Measurements from ENCODE around the gene NLE1. TPM values are rescaled to one million over a fixed set of nuclear protein-coding genes. Genes with fewer than 3 reads are reported as not detected.
"Not testable (repeated sequence)": the region's sequence is repeated elsewhere in the genome, so short reads cannot be mapped to it uniquely, and the experiment has no call there.

The NLE1 gene
- total RNA-seq, 1 donor from 2014 or later = 30.0 TPM

GRCh38 chr17:35127751-35128514 lies 14.2 kb downstream of the NLE1 start:
- peak; percentile 32 for DNase-seq

- DNase-seq = no peak
Measured at GRCh38 chr17:35121315-35121714, 20.8 kb downstream of the NLE1 start, which contains the start of gene FNDC8. TSS of gene FNDC8 (plus strand) at chr17:35121615. CDS start at chr17:35121694, 79 bp downstream.

DNA sequence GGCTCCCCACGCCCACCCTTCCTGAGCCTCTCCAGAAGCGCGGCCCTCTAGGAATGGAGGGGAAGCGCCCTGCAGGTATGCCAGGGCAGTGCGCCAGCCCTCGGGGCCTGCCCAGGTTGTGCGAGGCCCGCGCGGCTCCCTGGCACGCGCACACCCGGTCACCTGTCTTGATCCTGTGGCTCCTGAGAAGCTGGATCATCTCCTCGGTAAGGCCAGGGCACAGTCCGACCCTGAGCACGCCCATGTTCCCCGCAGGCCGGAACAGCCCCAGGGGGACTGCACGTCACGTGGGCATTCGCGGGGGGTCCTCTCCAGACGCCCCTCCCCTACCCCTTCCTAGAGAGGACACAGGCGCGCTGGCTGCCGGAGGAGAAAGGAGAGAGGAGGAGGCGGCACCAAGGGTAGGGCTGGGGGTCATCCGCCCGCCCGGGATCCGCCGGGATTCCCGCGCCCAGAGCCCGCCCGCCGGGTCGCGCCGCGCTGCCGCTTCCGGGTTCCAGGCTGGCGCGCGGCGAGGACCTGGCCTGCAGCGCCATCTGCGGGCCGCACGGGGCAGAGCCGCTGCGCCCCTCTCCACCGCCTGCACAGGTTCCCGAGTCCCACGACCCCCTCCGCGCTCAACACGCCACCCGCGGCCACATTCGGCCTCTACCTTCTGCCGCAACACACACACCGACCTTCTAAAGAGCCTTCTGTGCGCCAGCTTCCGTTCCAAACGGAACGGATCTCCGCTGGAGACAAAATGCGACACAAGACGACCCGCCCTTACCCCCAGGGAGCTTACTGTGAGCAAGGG lies 22.5 kb downstream of the NLE1 start, which contains the start of gene RAD51D:
Gene RAD51D (minus strand): TSS at position 491 of the 796 bp plus-strand sequence. CDS start 247 bp downstream, at position 244.
- peak; percentile 84 for DNase-seq

DNA sequence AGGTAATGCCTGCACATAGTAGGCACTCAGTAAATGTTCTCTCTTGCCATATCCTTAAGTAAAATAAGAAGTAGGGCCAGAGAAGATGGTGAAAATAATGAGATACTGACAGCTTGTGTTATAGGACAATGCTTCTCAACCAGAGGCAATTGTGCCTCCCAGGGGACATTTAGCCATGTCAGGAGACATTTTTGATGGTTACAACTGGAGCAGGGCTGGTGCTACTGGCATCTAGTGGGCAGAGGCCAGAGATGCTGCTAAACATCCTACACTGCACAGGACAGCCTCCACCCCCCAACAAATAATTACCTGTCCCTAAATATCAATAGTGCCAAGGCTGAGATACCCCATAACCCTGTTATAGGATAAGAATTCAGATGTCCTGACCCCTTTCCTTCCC lies 24.1 kb downstream of the NLE1 start:
- no peak for DNase-seq

DNA sequence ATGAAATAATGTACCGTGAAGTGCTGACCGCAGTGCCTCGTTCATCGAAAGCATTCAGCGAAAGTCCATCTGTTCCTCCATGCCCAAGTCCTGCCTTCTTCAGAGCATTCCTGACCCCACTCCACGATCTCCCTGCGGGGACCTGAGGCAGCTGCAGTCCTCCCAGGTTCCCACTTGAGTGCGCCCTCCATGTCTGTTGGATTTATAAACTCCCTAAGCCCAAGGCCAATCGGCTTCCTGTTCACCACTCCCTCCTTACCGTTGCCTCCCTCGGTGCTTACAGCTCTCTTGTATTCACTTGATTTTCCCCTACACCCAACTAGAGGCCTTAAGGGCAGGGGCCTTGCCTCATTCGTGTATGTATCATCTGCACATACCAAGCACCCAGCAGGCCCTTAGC lies 25.3 kb downstream of the NLE1 start:
- DNase-seq = no peak

DNA sequence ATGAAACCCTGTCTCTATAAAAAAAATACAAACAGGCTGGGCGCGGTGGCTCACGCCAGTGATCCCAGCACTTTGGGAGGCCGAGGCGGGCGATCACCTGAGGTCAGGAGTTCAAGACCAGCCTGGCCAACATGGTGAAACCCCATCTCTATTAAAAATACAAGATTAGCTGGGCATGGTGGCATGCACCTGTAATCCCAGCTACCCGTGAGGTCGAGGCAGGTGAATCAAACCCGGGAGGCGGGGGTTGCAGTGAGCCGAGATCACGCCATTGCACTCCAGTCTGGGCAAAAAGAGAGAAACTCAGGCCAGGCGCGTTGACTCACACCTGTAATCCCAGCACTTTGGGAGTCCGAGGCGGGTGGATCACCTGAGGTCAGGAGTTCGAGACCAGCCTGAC lies 31.3 kb downstream of the NLE1 start:
- DNase-seq = not testable (repeated sequence)

DNA sequence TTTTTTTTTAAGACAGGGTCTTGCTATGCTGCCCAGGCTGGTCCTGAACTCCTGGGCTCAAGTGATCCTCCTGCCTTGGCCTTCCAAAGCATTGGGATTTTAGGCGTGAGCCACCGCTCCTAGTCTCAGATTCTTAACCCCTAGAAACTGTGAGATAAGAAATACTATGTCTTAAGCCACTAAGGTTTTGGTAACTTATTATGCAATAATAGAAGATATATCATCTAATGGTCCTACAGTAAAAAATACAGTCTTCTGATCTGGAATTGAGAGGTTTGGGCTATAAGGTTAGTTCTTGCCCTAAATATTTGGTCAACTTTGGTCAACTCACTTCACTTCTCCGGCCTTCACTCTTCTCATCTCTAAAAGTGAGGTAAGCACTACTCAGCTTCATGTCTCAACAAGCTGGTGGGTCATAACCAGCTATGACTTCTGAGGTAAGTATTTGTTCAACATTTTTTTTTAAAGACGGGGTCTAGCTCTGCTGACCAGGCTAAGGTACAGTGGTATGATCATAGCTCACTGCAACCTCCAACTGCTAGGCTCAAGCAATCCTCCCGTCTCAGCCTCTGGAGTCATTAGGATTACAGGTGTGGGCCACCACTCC lies 37.2 kb downstream of the NLE1 start:
- no peak for DNase-seq

- DNase-seq = no peak
Measured at GRCh38 chr17:35103271-35103670, 38.8 kb downstream of the NLE1 start.

DNA sequence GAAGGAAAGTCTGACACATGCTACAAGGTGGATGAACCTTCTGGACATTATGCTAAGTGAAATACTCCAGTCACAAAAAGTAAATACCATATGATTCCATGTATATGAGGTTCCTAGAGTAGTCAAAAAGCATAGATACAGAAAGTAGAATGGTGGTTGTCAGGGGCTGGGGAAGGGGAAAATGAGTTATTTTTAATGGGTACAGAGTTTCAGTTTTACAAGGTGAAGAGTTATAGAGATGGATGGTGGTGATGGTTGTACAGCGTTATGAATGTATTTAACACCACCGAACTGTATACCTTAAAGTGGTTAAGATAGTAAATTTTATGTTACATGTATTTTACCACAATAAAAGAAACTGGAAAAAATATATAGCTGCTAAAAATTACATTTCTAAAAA lies 40.4 kb downstream of the NLE1 start:
- no peak for DNase-seq

GRCh38 chr17:35101036-35101435 lies 41.1 kb downstream of the NLE1 start:
- no peak for DNase-seq

DNA sequence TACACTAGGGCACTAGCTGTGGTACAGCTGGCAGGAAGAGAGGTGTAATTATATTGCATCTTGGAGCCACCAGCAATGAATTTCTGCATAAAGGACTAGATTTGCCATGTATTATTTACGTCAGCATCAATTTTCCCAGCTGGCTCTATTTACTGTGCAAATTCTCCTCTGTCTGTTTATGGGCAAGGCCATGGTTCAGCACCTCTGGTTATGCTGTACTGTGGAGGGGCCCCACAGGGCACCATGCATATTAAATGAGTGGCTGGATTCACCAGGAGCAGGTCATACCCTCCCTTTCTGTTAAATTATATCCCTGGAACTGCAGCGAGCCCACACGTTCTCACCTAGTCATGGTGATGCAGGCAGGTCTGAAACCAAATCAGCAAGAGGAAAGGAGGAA lies 42.2 kb downstream of the NLE1 start:
- DNase-seq = no peak

DNA sequence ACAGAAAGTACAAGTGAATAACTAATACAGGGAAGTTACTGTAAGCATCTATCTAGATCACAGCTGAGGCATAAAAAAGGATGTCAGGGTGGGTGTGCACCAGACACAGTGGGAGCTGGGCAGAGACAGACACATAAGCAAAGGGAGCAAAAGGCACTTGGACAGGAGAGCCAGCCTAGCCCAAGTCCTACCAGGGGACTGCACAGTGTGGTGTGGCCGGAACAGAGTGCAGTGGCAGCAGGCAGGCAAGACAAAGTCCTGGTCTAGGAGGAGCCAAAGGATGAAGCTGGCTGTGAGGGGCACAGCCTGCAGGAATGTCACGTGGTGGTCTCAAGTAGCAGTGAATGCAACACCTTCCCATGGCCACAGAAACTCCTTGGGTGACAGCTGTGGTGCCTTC lies 44.3 kb downstream of the NLE1 start:
- DNase-seq = no peak

GRCh38 chr17:35095741-35096140 lies 46.4 kb downstream of the NLE1 start:
- DNase-seq = no peak

- DNase-seq = no peak
Measured at GRCh38 chr17:35094902-35095301, 47.2 kb downstream of the NLE1 start.

DNA sequence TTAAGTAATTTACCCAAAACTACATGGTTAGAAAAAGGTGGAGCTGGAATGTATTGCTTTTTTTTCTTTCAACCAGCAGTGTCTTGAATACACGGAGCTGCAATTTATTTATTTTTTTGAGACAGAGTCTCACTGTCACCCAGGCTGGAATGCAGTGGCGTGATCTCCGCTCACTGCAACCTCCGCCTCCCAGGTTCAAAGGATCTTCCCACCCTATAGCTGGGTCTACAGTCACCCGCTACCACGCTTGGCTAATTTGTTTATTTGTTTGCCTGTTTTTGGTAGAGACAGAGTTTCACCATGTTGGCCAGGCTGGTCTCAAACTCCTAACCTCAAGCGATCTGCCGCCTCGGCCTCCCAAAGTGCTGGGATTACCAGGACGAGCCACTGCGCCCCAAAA lies 51.4 kb downstream of the NLE1 start:
- DNase-seq = not testable (repeated sequence)

DNA sequence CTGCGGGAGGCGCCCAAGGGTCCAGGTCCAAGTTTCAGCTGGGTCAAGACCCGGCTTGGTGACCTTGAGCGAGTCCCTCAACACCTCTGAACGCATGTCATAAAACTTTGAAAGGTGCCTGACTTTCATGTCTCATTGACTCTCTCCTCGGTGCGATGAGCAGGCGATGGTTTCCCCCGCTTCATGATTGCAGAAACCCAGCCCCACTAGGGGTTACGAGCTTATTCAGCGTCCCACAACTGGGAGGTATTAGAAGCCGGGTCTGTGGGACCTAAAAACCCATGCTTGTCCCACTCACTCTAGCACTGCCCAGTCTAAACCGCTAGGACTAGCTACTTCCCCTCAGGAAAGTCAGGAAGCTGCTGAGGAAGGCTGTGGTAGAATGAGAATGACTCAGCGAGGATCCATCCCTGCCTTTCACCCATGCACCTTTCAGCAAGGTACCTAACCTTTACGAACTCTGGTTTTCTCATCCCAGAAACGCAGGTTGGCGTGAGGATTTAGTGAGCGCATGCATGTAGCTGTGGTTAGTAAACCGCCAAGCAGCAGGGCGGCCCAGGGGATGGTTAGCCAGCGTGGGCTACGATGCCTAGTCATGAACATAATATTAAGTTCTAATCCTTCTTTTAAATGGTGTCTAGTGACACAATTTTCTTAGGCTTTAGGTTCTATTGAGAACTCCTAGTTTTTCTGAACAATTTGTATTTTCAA lies 52.4 kb downstream of the NLE1 start:
- DNase-seq = peak; percentile 12

- peak; percentile 94 for DNase-seq
Measured at GRCh38 chr17:35088881-35089585, 53.1 kb downstream of the NLE1 start.

DNA sequence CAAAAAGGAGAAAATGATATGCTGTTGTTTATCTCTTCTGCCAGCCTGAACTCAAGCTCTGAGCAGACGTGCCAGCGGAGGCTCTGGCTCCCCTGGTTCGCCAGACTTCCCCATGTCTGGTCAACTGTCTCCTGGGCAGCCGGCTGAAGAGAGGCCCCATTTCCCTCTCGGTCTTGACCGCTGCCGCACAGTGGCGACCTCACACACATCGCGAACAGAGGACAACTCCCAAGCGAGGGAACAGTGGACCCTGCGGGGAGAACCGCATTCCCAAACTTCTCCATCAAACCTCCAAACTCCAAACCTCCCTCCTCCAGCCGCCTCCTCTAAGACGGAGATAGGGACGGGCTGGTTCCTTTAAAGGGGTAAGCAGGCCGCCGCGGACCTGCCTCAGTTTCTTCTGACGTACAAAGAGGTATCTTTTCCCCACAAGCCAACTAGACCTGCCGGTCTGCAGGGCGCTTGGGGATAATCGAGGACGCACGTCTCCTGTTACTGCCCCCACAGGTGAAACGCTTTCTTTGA lies 53.7 kb downstream of the NLE1 start:
- peak; percentile 56 for DNase-seq

DNA sequence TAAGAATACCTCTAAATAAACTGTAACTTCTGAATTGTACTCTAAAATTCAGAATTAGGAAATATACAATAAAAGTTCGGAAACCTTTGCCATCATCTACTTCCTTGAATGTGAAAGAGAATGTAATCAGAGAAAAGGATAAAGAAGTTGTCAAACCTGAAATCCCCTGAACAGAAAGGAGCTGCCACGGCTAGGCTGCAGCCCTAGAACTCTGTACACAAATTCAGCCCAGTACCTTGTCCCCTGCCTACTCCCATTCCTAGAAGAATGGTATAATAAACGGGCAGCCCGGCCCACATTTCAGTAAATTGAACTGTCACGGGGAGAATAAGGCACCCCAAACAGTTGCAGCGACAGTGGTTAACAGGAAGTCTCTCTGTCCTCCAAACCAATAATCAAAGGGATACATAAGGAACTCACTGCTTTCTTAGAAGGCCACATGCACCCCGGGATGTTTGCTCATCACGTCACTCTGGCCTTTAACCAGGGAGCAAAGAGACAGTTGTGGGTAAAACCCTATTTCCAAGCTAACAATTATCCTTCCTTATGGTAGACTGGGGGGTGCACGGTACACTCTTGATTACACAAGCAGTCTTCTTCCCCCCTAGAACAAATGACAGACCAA lies 54.3 kb downstream of the NLE1 start:
- peak; percentile 17 for DNase-seq

GRCh38 chr17:35086931-35087573 lies 55.1 kb downstream of the NLE1 start:
- DNase-seq = no peak
